SKM-1 treated with dmso at 0.1 percent for 144 hours (cell line): ENCODE data around the gene SPINK9.

Source experiments
- DNase-seq: peaks from one replicate; lab custom pipeline; 2025; ENCODE audit not compliant: unreplicated experiment; lab: John Stamatoyannopoulos, UW

The SPINK9 gene

DNA sequence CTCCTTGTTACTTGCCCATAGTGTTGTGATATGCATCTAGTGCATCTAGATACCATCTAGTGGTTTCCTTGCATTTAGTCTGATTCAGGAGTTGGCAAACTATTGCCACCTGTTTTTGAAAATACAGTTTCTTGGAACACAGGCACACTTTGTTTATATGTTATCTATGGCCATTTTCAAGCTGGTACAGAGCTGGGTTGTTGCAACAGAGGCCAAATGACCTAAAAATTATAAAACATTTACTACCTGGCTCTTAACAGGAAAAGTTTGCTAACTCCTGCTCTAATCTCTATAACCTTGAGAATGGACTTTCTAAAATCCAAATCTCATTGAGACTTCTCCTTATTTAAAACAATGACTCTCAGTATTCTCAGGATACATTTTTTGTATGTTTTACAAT is 29.0 kb downstream of the SPINK9 start:
- DNase-seq = no peak

DNA sequence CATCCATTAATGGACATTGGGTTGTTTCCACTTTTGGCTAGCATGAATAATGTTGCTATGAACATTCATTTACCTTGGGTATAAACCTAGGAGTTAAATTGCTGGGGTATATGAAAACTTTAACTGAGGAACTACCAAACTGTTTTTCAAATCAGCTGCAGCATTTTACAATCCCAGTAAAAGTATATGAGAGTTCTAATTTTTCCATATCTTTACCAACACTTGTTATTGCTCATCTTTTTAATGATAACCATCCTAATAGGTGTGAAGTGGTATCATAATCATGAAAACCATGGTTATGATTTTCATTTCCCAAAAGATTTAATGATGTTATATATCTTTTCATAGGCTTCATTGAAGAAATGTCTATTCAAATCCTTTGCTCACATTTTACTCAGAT is 32.9 kb downstream of the SPINK9 start:
- DNase-seq = no peak

DNA sequence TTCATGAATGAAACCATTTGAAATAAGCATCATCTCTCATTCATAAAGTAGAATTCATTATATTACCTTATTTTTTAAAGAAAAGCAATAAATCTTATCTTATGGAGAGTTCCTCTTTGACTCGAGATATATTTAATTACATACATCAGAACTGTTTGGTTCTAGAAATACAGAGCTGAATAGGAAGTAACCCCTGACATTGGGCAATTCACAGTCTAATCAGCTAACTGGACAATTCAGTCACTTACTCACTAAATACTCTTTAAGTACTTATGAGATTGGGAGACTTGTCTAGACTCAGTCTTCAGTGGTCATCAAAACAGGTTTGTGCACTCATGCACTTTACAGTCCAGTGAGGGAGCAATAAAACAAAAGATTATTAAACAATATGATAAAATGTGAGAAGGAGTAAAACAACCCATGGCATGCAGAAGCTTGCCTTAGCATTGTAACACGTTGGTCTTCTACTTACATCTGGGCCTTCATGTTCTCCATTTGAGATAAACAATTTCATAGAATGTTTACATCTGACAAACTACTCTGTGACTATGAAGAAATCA is 36.9 kb downstream of the SPINK9 start:
- DNase-seq = peak; percentile 14

DNA sequence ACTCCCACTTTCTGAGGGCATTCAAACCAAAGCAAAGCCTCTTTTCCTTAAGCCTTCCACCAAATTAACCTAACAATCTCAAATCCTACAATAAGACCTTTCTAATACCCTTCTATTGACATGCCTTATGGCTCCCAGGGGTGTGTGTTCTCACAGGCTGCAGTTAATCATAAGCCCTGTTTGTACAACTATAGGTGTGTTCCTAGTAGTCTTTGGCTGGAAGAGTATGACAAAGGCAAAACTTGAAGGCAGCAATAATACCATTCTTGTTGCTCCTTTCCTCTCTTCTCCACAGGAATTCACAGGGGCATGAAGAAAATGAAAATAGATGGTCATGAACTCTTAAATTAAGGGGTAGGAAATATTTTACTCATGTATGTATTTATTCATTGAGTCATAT is 37.5 kb downstream of the SPINK9 start:
- DNase-seq = no peak

DNA sequence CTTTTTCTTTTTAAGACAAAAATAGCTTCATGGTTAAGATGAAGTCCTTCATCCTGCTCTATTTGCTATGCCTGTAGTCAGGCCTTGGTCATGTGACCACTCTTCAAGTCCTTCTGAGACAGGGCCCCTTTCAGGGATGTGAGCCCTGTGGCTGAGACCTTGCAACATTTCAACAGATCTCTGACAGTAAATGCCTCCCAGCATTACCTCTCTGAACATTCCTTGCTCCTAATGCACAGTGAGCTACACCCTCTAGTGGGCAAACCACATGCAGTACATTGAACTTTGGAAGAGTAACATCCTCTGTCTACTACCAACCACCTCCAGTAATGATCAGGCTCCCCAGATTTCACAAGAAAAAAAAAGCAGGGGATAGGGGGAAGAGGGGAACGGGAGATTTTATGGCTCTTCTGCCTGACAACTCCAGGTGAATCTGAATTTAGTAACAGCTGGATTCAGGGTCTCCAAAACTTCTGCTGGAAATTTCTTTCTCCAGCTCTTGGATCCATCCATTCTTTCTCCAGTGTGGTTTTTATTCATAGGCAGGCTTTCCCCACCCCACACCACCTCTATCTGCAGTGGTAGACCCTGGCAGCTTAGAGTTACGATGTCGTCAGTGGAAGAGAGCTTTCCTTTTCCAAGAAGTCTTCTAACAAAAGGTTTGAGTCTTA is 39.5 kb downstream of the SPINK9 start:
- DNase-seq = peak; percentile 87

DNA sequence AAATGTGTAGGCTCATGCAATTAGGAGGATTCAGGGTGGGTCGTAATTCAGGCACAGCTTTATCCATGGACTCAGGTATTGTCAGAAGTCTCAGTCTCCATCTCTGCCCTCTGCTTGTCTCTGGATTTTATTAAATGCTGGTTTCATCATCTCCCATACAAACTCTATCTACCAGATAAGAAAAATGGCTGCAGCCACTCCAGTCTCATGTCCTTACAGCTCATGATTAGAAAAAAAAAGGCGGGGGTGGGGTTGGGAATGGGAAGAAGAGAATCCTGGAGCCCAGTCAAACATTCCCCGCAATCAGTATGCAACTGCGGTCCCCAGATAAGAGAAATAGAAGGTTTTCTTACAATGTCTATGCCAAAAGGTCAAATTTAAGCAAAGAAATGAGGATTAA is 40.8 kb downstream of the SPINK9 start:
- no peak for DNase-seq

DNA sequence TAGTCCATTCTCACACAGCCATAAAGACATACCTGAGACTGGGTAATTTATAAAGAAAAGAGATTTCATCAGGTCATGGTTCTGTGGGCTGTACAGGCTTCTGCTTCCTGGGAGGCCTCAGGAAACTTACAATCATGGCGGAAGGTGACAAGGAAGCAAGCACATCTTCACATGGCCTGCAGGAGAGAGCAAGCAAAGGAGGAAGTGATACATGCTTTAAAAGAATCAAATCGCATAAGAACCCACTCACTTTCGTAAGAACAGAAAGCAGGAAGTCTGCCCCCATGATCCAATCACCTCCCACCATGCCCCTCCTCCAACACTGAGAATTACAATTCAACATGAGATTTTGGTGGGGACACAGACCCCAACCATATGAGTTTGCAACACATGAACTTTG is 43.3 kb downstream of the SPINK9 start:
- DNase-seq = no peak

DNA sequence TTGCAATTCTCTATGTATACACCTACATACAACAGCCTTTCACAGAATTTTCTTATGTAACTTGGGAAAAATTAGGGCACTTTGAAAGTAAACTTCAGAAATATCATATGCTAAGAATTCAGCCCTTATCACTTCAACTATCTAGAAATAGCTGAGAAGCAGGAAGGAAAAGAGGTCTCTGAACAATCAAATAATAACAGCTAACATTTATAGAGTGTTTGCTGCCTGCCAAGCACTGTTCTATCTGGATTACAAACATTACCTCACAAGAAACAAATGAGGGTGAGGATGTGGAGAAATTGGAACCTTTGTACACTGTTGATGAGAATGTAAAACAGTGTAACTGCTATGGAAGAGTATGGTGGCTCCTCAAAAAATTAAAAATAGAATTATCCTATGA is 44.0 kb downstream of the SPINK9 start:
- DNase-seq = no peak

DNA sequence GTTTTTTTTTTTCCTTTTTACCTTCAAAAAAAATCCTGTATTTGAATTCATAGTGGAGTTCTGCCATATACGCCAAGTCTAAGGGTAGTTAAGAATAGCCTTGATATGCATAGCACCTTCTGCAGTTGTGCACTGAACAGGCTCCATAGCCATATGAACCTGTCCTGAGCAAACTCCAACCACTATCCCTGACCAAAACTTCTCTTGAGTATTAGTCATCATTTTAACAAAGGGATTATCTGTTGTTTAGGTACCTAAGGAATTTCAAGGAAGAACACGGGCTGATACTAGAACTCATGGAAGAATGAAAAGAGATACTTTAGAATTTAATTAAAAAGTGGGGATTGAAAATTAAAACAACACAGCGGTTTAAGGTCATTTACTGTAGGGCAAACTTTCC is 46.5 kb downstream of the SPINK9 start:
- DNase-seq = no peak

DNA sequence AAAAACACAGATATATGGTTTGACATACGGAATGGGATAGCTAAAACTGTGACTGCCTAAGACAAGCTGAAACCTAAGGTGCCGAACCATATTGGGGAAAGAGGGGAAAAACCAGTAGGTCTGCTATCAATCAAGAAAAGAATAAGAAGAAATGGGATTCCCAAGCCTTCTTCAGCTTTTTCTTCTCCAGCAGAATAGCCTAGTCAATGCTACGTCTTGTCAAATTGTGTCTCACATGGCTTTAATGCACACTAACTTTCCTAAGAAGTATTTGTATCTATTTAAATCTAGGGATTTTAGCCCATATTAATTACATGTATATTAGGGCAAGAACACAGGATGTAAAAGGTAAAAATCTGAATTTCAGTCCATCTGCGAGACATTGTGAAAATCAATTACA is 47.6 kb downstream of the SPINK9 start:
- DNase-seq = no peak

DNA sequence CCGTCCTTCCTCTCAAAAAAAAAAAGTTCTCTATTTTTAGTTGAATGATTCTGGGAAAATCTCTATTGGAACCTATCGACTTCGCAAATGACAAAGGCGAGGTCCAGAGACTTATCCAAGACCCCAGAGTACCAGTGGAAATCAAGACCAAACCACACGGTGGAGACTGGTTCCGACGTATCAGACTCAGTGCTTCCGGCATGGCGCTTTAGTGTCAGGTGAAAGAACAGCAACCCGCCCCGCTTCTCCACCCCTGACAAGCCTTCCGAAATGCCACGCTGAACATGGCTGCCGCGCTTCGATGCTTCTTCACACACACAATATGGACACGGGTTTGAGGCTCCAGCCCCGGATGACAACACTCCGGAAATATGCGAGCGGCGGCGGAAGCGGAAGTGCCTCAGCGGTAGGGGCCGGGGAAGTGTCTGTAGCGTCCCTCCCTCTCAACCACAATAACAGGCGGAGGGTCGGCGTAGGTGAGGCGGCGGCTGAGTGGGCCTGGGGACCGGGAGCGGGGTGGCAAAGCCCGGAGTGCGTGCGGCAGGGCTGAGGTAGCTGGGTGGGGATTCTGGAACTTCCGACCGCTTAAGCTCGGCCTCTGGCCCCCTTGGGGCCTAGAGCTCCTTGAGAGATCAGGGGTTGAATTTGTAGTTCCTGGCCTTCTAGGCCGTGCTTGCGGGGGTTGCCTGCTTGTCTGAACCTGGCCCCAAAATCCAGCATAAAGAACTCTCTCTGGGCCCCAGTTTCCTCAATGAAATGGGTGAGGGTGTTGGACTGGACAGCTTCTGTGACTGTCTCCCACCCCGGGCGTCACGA is 48.4 kb downstream of the SPINK9 start, which contains the start of gene FBXO38:
Gene FBXO38 (plus strand): TSS at position 395 of the 816 bp plus-strand sequence. CDS start 10,819 bp downstream, outside the sequence.
- DNase-seq = peak; percentile 97

DNA sequence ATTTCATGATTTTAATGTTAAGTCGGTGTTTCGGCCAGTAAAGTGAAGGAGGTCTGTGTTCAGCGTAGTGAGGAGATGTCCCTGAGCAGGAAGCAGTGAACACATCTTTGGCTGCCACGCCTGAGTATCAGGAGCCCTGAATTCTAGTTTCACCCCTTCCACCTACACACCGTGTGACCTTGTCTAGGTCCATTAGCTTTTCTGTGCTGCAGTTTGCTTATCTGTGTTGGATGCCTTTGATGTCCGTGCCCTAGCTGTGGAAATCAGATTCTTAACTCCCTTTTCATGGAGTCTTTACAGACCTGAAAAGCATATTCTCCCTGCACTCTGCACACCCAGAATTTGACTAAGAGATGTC is 49.0 kb downstream of the SPINK9 start:
- no peak for DNase-seq

DNA sequence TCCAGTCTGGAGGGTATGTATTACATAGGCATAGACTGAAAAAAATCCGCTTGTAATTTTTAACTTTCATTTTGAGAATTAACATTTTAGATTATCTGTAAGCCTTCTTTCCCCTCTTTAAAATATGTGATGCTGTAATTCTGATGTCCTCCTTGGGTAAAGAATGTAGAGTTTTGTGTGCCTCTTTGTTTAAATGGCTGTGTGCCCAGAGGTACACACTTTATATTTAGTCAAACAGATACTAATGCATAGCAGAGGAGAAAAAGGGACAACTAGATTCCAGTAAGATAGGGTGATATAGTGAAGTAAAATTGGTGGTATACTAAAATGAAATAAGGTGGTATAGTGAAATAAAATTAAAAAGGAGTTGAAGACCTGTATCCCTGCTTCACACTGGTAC is 49.7 kb downstream of the SPINK9 start:
- DNase-seq = no peak

DNA sequence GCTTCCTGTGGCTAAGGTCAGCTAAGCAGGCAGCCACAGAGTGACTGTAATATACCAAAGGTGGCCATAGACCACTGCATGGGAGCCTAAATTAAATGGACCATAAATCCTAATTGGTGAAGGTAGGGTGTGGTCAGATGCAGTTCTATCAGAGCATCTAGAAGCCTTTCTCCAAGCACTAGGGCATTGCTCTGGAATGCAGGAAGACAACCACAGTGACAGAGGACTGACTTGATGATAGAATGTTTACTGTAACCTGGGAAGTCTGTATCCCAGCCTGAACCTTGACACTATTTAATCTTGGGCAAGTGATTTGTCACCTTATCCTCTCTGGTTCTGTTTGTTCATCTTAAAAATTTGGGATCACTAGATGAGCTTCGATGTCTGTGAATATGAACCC is 50.7 kb downstream of the SPINK9 start:
- no peak for DNase-seq

DNA sequence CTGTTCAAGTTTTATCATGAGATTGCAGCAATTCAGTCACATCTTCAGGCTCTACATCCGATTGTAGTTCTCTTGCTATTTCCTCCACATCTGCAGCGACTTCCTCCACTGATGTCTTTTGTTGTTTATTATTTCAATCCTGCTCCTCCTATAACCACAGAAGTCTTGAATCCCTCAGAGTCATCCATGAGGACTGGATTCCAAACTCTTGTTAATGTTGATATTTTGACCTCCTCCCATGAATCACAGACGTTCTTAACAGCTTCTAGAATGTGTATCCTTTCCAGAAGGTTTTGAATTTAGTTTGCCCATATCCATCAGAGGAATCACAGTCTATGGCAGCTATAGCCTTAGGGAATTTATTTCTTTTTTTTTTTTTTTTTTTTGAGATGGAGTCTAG is 52.0 kb downstream of the SPINK9 start:
- no peak for DNase-seq

DNA sequence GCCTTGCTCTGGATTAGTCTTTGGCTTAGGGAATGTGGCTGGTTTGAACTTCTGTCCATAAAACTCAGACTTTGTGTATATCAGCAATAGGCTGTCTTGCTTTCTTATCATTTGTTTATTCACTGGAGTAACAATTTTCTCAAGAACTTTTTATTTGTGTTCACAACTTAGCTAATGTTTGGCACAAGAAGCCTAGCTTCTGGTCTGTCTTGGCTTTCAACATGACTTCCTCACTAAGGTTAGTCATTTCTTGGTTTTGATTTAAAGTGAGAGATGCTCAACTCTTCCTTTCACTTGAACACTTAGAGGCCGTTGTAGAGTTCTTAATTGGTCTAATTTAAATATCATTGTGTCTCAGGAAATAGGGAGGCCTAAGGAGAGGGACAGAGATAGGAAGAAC is 53.3 kb downstream of the SPINK9 start:
- no peak for DNase-seq
